Measurements from ENCODE around the gene CAV2.
A peak's percentile ranks its signal among the peaks of the same experiment; 100 is the strongest.

CAV2 gene

DNA sequence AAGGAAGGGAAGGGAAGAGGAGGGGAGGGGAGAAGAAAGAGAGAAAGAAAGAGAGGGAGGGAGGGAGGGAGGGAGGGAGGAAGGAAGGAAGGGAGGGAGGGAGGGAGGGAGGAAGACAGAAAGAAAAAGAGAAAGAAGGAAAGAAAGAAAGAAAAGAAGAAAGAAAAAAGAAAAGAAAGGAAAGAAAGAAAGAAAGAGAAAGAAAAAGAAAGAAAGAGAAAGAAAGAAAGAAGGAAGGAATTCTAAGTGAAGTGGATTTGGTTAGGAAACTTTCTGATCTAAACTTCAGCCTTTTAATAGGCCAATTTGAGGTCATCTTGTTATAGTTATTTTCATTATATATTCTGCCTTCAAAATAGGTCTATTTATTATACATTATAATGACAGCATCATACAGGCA, 4.3 kb downstream of the CAV2 start:
- no peaks in the 10 kb centered on the region for H3K27me3 ChIP-seq
- DNase-seq: no peak
- TF ChIP-seq, protein P1, sequence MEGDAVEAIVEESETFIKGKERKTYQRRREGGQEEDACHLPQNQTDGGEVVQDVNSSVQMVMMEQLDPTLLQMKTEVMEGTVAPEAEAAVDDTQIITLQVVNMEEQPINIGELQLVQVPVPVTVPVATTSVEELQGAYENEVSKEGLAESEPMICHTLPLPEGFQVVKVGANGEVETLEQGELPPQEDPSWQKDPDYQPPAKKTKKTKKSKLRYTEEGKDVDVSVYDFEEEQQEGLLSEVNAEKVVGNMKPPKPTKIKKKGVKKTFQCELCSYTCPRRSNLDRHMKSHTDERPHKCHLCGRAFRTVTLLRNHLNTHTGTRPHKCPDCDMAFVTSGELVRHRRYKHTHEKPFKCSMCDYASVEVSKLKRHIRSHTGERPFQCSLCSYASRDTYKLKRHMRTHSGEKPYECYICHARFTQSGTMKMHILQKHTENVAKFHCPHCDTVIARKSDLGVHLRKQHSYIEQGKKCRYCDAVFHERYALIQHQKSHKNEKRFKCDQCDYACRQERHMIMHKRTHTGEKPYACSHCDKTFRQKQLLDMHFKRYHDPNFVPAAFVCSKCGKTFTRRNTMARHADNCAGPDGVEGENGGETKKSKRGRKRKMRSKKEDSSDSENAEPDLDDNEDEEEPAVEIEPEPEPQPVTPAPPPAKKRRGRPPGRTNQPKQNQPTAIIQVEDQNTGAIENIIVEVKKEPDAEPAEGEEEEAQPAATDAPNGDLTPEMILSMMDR (IDR thresholded peaks at IDR 0.05): no peak
- H3K9me3 ChIP-seq: no peaks in the 10 kb centered on the region
- intact Hi-C loops (cut with DNase I; ENCODE audit: low total_unique reads): no loop called here
- H3K36me3 ChIP-seq: peaks cover 5 to 26% (median 24%) of the 10 kb centered on the region in 3 donors
- peaks cover 0 to 78% (median 20%) of the 10 kb centered on the region in 4 donors for H3K4me1 ChIP-seq
- H3K27ac ChIP-seq: peak overlapping the region; percentile 28 to 98
- H3K4me3 ChIP-seq: peak overlapping the region in 1 of 2 donors; percentile 96

DNA sequence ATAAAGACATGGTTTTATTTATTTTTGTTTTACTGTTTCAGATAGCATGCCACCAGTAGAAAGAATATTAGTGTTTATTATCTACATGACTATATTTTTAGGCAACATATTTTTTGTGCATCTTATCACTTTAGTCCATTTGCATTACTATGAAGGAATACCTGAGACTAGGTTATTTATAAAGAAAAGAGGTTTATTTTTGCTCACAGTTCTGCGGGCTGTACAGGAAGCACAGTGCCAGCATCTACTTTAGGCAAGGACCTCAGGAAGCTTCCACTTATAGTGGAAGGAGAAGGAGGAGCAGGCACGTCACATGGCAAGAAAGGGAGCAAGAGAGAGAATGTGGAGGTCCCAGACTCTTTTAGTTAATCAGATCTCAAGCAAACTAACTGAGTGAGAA, 5.7 kb downstream of the CAV2 start:
- H3K36me3 ChIP-seq: peaks cover 5 to 31% (median 24%) of the 10 kb centered on the region in 3 donors
- intact Hi-C loops (cut with DNase I; ENCODE audit: low total_unique reads): no loop called here
- TF ChIP-seq, protein P1 (IDR thresholded peaks at IDR 0.05): no peak
- H3K9me3 ChIP-seq: no peaks in the 10 kb centered on the region
- H3K4me1 ChIP-seq: peaks cover 0 to 78% (median 20%) of the 10 kb centered on the region in 4 donors
- no peaks in the 10 kb centered on the region for H3K27me3 ChIP-seq
- no peak overlapping the region for H3K4me3 ChIP-seq
- peak overlapping the region in 1 of 2 donors; percentile 98 for H3K27ac ChIP-seq
- no peak for DNase-seq

DNA sequence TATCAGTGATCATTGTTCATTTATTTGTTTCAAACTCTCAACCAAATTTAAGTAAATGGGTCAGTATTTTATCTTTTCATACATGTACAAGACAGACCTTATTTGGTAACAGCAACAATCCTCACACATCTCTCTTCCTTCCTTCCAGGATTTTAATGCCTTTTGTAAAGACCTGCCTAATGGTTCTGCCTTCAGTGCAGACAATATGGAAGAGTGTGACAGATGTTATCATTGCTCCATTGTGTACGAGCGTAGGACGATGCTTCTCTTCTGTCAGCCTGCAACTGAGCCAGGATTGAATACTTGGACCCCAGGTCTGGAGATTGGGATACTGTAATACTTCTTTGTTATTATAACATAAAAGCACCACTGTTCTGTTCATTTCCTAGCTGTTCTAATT, 6.3 kb downstream of the CAV2 start:
- no peaks in the 10 kb centered on the region for H3K9me3 ChIP-seq
- peaks cover 0 to 81% (median 19%) of the 10 kb centered on the region in 4 donors for H3K4me1 ChIP-seq
- DNase-seq: no peak
- intact Hi-C loops (cut with DNase I; ENCODE audit: low total_unique reads): no loop called here
- H3K27ac ChIP-seq: peak overlapping the region in 1 of 2 donors; percentile 98
- H3K27me3 ChIP-seq: no peaks in the 10 kb centered on the region
- TF ChIP-seq, protein P1 (IDR thresholded peaks at IDR 0.05): no peak
- peaks cover 5 to 31% (median 24%) of the 10 kb centered on the region in 3 donors for H3K36me3 ChIP-seq
- H3K4me3 ChIP-seq: no peak overlapping the region

DNA sequence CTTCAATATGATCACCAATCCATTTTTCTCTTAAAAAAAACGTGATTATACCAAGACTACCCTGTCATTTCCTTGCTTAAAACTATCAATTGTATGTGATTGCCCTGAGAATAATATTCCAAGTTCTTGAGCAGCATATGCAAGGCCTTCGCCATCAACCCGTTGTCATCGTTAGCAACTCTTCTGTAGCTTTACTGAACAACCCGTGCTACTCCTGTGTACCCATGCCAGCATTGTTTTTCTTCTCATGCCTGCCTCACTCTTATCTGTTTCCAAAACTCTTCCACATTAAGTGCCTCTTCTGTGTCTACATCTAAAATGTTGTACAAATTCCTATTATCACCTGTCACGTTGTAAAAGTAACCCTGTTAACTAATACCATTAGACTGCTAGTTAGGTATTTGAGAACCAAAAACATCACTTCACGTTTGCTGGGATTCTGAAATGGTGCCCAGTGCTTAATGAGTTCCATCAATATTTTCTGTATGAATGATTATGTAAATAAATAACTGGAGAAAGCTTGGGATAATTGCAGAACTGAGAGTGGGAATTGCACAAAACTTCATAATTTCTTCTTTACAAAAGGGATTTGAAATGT, 10.5 kb downstream of the CAV2 start:
- Histone ChIP-seq H3K4me1 (peaks cover 0 to 49% (median 8%) of the 10 kb centered on the region in 4 donors), H3K27ac (peak overlapping the region in 1 of 2 donors; percentile 57), H3K36me3 (peaks cover 5 to 31% (median 24%) of the 10 kb centered on the region in 3 donors), H3K9me3 (no peaks in the 10 kb centered on the region), H3K27me3 (no peaks in the 10 kb centered on the region), H3K4me3 (no peak overlapping the region)
- TF ChIP-seq, protein P1 (IDR thresholded peaks at IDR 0.05): no peak
- intact Hi-C loops (cut with DNase I; ENCODE audit: low total_unique reads): no loop called here
- no peak for DNase-seq

DNA sequence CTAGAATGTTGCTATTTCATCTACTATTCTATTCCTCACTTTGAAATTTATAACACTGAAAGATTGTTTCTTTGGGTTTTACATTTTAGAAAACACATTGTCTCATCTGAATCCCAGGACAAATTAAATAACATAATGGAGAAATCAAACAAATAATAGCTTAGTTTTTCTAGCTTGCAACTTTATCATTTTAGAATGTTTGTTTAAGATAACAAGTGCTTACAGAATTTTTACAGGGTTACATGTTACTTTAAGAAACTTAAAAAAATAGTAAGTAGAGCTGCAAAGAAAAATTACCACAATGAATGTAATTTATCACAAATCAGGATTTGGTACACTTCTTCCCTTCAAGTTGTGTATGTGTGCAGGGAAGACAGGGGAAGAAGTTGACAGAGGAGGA, 11.3 kb downstream of the CAV2 start:
- DNase-seq: no peak
- H3K27ac ChIP-seq: peak overlapping the region in 1 of 2 donors; percentile 57
- TF ChIP-seq, protein P1 (IDR thresholded peaks at IDR 0.05): no peak
- H3K9me3 ChIP-seq: no peaks in the 10 kb centered on the region
- intact Hi-C loops (cut with DNase I; ENCODE audit: low total_unique reads): no loop called here
- H3K4me1 ChIP-seq: peaks cover 0 to 46% (median 6%) of the 10 kb centered on the region in 4 donors
- peaks cover 5 to 26% (median 17%) of the 10 kb centered on the region in 3 donors for H3K36me3 ChIP-seq
- H3K4me3 ChIP-seq: no peak overlapping the region
- H3K27me3 ChIP-seq: no peaks in the 10 kb centered on the region
